Stimulated activated CD4-positive, alpha-beta T cell treated with anti-CD3 and anti-CD28 coated beads, Interleukin-4, amount 100 ng/mL, for 4 hours (primary cell): ENCODE data around the gene ARPC1B.
"Not testable (repeated sequence)": the region's sequence is repeated elsewhere in the genome, so short reads cannot be mapped to it uniquely, and the experiment has no call there.

Experiments
- DNase-seq, 2 experiments: peaks; one replicate each; pipeline ENCODE4 v3.0.0-alpha.2; 2020

Gene ARPC1B

DNA sequence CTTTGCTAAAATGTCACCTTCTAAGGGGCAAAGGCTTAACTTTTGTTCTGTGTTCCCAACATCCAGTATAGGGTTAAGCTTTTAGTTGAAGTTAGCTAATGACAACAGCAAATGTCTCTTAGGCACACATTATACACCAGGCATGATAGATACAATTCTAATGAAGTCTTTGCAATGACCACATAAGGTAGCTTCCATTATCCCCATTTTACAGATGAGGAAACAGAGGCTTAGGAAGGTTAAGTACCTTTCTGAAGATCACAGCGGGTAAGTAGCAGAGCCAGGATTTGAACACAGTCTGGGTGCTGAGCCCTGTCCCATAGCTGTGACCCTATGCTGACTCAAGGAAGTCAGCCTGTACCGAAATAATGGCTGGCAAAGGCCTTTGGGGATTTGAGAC, 36.1 kb downstream of the ARPC1B start:
- no peak for DNase-seq

DNA sequence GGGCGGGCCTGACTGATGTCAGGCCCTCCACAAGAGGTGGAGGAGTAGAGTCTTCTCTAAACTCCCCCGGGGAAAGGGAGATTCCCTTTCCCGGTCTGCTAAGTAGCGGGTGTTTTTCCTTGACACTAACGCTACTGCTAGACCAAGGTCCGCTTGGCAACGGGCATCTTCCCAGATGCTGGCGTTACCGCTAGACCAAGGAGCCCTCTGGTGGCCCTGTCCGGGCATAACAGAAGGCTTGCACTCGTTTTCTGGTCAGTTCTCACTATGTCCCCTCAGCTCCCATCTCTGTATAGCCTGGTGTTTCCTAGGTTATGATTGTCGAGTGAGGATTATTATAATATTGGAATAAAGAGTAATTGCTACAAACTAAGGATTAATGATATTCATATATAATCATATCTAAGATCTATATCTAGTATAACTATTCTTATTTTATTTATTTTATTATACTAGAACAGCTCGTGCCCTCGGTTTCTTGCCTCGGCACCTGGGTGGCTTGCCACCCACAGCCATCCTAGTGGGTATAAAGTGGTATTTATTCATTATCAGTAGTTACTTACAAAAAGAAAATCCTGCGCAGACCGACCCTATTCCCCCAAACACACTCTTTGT, 41.1 kb downstream of the ARPC1B start:
- not testable (repeated sequence) for DNase-seq

DNA sequence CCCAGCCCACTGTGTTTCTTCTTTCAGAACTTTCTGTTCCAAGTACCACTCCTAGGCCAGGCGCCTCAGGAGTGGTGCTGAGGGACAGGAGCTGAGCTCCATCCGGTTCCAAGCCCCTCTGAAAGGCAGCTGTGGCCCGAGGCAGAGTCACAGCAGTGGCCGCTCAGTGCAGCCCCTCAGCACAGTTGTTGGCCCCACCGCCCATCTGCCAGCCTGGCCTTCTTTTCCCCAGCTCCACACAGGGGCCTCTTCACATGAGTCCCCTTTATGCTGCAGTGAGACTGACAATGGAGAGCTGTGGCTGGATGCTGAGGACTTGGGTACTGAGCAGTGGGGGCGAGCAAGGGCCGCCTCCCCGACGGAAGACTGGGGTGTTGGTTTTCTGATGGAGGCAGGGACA, 43.7 kb downstream of the ARPC1B start:
- no peak for DNase-seq

DNA sequence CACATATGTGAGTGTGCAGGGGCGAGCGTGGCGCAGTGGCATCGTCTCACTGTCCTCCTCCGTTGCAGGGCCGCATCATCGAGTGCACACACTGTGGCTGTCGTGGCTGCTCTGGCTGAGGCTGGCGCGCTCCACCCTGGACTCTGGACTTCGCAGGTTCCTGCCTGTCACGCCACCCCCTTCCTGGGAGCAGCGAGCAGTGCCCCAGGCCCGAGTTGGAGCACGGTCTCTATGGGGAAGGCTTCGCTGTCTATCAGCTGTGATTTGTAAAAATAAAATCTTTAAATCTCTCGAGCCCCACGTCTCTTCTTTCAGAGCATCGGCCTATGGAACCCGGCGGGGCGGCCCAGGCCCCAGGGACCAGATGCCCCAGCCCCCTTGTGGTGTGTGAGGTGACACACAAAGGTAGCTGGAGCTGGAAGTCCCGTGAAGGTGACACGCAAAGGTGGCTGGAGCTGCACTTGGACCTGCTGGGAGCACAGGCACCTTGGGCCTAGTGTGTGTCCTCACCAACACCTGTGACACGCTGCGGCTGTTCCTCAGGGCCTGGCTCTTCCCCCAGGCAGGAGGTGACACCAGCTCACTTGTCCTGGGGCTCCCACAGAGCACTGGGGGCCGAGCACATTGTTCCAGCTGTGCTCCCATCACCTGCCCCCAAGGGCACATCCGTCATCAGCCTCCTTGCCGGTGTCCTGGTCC, 44.9 kb downstream of the ARPC1B start:
- no peak for DNase-seq

DNA sequence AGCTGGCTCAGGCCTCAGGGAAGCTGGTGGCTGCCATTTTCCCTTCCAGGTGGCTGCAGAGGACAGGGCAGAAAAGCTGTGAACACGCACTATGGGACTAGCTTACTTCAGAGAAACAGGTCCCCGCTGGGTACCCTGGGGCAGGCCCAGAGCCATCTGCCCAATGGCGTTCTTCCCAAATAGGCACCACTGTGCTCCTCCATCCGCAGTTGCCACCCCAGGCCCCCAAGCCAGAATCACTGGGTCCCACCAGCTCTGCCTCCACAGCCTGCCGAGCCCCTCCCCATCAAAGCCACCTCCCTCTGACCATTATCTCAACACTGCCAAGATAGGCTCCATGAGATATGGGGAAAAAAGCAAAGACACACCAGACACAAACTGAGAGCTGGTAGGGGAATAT, 45.7 kb downstream of the ARPC1B start:
- DNase-seq, result no peak

DNA sequence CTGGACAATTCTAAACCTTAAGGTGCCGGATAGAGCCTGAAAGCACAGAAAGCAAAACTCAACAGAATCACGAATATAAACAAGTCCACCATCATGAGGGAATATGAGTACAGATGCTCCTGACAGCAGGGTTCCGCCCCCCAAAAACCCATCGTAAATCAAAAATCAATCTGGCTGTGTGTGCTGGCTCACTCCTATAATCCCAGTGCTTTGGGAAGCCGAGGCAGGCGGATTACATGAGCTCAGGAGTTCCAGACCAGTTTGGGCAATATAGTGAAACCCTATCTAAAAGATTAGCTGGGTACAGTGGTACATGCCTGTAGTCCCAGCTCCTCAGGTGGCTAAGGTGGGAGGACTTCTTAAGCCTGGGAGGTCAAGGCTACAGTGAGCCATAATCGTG, 46.5 kb downstream of the ARPC1B start:
- no peak for DNase-seq

DNA sequence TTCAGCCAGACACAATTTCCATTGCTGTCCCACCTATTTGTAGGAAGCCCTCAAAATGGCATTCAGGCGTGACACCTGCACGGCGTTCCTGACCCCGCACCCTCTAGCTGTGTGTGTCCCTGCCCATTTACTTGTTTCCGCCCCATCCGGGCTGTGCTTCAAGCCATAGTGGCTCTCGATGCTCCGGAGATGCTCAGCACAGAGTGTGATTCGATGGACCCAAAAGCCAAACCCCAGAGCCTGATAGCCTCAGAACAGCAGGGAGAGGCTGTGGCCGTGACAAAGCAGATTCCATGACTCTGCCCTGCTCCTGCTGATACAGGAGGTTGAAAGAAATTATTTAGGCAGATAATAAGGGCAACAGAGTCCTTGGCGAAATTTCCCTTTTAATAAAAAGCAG, 47.7 kb downstream of the ARPC1B start:
- no peak for DNase-seq

DNA sequence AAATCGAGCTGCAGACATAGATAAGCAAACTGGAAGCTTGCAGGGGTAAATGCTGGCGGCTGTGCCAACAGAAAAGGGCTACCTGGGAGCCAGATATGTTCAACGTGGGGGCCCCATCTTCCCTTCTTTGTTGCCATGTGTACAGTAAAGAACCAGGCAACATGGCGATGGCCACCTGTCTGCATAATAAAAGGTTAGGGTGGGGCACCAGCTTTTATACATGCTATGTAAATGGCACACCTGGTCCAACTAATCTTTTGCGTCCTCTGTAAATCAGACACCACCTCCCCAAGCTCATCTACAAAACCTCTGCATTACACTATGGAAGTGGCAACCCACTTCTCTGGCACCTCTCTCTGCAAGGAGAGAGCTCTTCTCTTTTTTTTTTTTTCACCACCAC, 48.1 kb downstream of the ARPC1B start:
- DNase-seq, result no peak

DNA sequence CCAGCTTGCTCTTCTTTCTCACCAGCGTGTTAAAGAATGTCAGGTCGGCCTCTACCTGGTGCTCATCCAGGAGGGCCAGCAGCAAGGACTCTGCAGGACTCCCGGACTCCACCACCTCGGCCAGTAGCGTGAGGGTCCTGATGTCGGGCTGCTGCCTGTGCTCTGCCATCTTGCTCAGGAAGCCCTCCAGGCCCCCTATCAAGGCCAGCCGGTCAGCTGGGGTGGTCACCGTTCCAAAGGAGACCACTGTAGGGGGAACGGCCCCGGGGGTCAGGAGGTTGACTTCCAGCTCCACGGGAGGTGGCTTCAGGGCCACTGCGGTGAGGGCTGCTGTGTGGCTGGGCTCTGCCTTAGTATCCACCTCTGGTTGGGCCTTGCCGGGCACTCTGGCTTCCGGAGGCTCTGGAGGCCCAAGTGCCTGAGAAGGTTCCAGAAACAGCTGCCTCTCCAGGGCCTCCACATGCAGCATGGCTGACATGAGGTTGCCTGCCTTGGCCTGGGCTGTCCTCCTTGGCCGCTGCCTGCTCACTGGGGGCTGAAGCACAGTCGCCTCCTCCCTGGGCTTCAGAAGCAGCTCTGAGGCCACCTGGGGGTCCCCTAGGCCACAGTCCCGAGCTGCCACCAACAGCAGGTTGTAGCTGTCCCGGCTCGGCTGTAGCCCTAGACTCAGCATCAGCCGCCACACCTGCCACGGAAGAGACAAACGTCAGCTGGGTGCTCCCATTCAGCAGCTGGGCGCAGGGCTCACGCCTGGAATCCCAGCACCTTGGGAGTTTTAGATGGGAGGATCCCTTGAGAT, 50.6 kb downstream of the ARPC1B start:
- DNase-seq, result no peak

DNA sequence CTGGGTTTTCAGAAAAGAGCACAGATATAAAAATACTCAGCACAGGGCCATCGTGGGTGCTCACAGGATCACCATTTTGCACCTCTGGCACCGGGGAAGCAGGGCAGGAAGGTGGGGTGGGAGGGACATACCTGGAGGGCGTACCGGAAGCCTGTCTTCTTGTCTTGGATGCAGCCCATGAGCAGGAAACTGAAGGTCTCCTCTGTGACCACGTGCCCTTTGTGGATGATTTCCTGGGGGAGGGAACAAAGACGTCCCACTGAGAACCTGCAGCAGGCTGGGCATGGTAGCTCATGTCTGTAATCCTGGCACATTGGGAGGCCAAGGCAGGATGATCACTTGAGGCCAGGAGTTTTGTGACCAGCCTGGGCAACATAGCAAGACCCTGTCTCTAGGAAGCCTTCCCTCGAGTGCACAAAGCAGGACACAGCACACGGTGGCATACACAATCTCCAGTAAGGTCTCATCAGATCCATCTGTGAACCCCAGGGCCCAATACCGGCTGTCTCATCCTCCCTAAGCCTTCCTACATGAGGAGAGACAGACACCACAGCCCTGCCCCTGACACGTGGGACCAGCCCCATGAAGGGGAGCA, 54.5 kb downstream of the ARPC1B start:
- no peak for DNase-seq

DNA sequence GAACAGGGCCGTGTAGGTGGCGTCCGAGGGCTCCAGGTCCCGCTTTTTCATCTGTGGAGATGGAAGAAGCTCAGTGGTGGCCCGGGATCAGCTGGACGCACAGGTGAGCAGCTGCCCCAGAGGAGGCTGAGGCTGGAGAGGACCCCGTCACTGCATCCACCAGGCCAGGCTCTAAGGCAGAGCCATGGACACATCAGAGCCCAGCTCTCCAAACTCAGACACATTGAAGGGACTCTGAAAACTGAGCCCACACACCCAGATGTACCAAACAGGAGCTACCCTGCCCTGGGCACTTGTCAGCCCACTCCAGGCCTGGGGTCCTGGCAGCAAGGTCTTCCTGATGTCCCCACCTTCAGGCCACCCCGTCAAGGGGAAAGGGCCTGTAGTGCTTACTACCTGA, 55.2 kb downstream of the ARPC1B start:
- DNase-seq, result no peak

DNA sequence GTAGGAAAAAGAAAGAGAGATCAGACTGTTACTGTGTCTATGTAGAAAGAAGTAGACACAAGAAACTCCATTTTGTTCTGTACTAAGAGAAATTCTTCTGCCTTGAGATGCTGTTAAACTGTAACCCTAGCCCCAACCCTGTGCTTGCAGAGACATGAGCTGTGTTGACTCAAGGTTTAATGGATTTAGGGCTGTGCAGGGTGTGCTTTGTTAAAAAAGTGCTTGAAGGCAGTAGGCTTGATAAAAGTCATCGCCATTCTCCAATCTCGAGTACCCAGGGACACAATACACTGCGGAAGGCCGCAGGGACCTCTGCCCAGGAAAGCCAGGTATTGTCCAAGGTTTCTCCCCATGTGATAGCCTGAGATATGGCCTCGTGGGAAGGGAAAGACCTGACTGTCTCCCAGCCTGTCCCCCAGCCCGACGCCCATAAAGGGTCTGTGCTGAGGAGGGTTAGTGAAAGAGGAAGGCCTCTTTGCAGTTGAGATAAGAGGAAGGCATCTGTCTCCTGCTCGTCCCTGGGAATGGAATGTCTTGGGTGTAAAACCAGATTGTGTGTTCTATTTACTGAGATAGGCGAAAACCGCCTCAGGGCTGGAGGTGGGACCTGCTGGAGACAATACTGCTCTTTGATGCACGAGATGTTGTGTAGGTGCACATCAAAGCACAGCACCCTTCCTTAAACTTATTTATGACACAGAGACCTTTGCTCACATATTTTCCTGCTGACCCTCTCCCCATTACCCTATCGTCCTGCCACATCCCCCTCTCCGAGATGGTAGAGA, 57.4 kb downstream of the ARPC1B start:
- not testable (repeated sequence) for DNase-seq

DNA sequence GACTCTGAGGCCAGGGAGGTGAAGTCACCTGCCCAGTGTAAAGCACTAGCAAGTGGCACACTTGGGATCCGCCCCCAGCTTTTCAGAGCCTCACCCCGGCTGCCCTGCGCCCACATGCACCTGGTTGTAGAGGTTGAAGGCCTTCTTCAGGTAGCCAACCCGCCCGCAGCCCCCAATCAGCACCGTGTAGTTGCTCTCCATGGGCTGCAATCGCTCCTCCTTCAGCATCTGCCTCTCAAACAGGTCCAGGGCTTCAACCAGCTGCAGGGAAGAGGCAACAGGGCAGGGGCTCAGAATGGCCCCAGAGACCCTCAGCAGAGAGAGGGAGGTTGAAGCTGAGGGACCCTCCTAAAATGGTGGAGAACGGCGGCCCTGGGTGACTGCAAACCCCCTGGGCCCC, 58.6 kb downstream of the ARPC1B start:
- no peak for DNase-seq

DNA sequence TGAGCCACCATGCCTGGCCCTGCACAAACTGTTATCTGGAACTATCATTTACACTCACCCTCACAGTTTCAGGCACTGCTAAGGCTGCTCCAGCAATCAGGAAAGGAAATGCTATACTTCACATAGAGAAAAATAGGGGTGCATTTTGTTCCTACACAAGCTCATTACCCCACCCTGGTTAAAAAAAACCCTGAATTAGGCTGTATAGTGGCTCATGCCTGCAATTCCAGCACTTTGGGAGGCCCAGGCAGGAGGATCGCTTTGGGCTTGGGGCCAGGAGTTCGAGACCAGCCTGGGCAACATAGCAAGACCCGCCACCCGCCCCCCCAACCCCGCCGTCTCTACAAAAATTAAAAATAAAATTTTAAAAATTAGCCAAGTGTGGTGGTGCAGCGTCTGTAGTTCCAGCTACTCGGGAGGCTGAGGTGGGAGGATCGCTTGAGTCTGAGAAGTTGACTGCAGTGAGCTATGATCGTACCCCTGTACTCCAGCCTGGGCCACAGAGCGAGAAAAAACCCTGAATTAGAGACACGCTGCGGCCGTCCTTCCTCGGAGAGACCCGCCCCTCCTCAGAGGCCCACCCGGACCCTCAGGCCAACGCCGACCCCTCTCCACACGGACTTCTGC, 63.5 kb downstream of the ARPC1B start:
- no peak for DNase-seq

DNA sequence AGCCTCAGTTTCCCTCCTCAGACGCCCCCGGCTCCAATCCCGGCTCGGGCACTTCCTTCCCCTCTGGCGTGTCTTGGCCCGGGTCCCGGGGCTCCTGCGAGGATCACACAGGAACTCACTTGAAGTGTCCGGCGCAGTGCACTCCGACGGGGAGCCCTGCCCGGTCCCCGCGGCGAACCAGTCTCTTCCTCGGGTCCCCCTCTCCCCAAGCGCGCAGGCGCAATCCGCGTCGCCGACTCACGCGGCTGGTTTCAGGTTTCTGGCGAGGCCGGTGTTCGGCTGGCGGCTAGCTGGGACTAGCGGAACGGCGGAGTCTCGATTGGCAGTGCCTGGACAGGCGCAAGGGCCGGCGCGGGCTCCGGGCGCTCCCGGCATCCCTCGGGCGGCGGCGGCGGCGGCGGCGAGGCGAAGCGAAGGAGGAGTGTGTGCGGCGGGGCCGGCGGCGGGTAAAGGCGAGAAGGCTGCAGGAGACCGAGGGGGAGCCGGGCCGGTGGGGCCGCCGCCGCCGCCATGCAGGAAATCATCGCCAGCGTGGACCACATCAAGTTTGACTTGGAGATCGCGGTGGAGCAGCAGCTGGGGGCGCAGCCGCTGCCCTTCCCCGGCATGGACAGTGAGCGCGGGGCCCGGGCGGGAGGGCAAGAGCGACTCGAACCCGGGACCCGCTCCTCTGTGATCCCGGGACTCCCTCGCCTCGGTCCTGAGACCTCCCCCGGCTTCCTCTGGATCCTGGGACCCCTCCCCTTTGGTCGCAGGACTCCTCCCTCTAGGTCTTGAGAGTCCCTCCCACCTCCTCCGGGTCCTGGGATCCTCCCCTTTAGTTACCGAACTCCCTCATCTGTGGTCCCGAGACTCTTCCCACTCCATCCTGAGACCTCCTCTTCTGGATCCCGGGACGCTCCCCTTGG, 64.3 kb downstream of the ARPC1B start, which contains the start of the genes CPSF4 and PTCD1:
Gene CPSF4 (plus strand): TSS at position 371 of the 908 bp plus-strand sequence. CDS start 140 bp downstream, at position 511.
Gene PTCD1 (minus strand): TSS at position 226 of the 908 bp plus-strand sequence. CDS start 3,556 bp downstream, outside the sequence.
- peak; percentile 91 to 93 for DNase-seq

DNA sequence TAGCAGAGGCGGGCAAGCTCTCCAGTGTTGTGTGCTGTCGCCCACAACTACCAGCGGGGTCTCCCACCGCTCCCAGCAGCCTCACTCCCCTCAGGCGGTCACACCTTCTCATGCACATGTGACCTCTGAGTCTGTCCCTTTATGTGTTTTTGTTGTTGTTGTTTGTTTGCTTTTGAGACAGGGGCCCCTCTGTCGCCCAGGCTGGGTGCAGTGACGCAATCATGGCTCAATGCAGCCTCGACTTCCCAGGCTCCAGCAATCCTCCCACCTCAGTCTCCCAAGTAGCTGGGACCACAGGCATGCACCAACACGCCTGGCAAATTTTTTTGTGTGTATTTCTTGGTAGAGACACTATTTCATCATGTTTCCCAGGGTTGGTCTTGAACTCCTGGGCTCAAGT, 65.7 kb downstream of the ARPC1B start:
- DNase-seq, result no peak
